ENCODE results near the gene P3H2.

GRCh38 chr3:190094160-190094718 is 26.5 kb downstream of the P3H2 start:
- TF ChIP-seq CTCF (IDR thresholded peaks at IDR 0.05) = no peak
- TF ChIP-seq ZFX (IDR thresholded peaks at IDR 0.05; ENCODE audit: borderline replicate concordance) = no peak

All from 22Rv1 (cell line).